ENCODE data around the gene CCDC83.

CCDC83 gene

GRCh38 chr11:85855341-85855656 lies at the start of gene CCDC83:
CCDC83 (plus strand) TSS chr11:85855383; CDS start chr11:85865124, 9,741 bp downstream.
- DNase-seq, result no peak

- DNase-seq, result no peak
Measured at GRCh38 chr11:85805387-85805786, 49.8 kb upstream of the CCDC83 start.

GRCh38 chr11:85806016-85806415 lies 49.2 kb upstream of the CCDC83 start:
- no peak for DNase-seq

- peak; percentile 80 for DNase-seq
Measured at GRCh38 chr11:85806876-85807275, 48.3 kb upstream of the CCDC83 start.

DNA sequence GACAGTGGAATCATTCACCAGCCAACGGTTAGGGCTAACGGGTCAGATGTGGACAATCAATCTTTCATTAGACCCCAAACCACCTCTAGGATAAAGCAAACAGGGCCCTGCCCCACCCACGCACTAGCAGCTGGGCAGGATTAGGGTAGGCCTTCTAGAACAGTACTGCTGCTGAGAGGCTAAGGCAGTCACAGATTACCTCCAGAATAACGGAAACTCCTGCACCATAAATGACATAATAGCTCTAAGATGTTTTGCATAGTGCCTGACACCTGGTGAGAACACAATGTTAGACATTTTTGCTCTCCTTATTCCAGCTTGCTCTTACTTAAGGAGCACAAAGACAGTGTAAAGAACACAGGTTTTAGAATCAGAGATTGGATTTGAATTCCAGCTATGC lies 46.0 kb upstream of the CCDC83 start:
- no peak for DNase-seq

DNA sequence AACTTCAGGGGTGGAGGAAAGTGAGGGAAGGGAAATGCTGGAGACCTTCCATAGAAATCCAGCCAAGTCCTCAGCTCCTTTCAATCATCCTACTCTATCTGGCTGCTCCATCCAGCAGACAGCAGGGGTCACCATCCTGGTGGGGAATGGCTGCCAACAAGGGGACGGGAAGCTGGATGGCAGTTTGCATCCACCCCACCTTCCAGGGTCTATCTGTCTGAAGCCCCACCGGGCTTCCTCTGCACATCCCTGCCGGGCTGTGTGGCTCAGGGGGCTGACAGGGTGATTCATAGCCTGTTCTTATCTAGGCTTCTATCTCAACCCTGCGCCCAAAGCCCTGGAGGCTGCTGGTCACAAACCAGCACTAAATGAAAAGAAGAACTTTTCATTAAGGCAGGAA lies 45.3 kb upstream of the CCDC83 start:
- DNase-seq, result no peak

DNA sequence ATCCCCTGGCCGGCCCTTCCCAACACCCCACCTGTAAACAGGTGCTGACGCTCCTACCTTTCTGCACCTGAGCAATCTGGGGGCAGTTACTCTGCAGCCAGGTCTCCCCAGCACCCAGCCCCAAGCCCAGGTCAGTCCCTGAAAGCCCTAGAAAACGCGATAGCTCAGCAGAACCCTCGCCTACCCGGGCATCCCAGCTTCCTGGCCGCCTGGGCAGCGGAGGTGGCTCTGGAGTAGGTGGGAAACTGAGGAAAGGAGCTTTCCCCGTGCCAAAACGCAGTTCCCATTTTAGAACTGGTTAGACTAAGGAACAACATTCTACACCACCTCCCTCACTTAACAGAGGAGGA lies 44.7 kb upstream of the CCDC83 start:
- DNase-seq, result no peak

DNA sequence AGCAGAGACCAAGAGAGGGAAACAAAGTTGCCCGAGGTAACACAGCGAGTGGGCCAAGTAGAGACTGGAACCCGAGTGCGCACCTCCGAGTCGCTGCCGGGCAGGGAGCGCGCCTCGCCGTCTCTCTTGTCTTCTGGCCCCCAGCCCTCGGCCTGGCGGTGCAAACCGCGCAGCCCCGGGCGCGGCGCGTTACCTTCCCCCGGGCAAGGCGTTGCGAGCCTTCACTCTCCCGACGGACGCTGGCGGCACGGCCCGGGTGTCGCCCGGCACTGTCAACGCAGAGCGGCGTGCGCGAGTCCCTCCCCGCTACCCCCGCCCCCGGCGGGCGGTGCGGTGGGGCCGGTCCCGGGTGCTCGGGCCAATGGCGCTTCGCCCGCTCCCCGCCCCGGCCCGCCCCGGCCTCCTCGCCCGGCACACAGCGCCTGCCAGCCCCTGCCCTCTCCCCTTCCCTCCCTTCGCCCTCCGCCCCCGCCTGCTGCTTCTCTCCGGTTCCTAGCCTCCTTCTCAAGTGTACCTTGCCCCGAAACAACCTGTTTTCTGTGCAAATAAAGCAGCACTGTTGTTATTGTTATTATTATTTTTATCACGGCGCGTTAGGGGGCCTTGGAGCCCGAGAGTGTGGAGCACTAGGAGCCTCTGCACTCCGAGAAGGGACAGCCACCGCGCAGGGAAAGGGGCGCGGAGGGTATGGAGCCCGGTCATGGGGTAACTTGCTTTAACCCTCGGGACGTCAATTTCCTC lies 44.1 kb upstream of the CCDC83 start, which contains the start of gene SYTL2:
TSS of gene SYTL2 (minus strand) at position 271 of the 741 bp plus-strand sequence. CDS start 53,416 bp downstream, outside the sequence.
- peak; percentile 43 for DNase-seq

- no peak for DNase-seq
Measured at GRCh38 chr11:85811624-85812023, 43.6 kb upstream of the CCDC83 start.

- DNase-seq, result peak; percentile 20
Measured at GRCh38 chr11:85813721-85814120, 41.5 kb upstream of the CCDC83 start.

GRCh38 chr11:85815186-85815931 lies 39.8 kb upstream of the CCDC83 start:
- DNase-seq, result no peak

DNA sequence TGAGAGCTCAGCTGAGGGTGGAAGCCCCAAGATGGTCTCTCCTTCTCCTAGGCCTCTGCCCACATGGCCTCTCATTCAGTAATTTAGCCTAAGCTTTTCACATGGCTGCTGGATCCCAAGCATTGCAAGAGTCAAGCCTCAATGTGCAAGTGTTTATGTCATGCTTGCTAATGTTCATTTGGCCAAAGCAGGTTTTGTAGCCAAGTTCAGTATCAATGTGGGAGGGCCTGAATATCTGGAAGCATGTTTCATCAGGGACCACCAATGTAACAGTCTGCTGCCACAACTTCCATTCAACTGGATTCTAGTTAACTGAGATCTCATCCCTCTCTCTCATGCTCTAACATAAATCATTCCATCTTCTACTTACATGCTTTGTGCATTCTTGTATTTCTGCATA lies 35.7 kb upstream of the CCDC83 start:
- no peak for DNase-seq

DNA sequence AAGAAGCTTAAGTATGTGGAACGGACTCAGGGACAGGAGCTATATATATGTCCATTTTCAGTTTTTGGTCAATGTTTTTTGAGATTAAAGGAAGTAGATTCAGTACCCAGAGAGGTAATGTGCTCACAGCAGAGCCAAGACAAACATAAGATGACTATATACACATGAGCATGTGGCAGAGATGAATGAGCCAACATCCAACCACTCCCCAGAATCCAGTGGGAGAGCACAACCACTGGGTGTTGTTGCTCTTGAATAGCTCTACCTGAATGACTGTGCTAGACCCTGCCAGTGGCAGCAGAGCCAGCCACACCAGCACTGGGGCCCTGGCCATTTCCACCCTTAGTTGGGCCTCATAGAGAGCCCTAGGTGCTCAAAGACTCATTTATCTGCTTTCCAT lies 33.5 kb upstream of the CCDC83 start:
- no peak for DNase-seq

DNA sequence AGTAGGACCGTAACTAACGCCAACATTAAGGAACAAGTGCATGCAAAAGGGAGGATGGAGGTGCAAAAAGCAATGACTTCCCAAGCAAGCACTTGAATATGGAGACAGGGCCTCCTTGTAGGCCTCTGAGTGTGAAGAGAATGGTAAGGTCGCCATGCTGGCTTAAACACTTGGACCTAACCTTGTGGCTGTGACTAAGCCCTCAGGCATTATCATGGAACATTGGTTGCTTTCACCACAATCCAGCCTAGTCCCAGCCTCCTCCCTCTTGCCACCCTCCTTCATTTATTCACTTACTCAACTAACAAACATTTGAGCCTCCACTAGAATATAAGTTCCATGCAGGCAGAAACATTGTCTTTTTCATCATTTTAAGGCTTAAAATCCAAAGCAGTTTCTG lies 32.4 kb upstream of the CCDC83 start:
- no peak for DNase-seq

DNA sequence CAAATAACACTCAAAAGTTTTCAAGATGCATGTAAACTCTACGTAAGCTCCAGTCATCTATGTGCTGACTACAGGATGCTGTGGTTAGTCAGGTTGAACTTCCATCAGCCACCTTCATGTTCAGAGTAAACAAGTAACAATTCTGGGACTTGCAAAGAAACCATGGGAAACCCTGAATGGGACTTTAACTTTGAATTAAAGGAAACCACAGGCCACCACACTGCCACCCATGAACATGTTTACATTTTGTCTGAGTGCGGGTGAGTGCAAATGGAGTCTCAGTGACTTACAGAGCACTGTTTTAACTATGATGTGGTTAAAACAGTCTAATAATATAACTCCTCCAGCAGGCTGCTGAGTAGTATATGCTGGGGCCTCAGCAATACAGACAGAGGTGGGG lies 31.4 kb upstream of the CCDC83 start:
- no peak for DNase-seq

GRCh38 chr11:85825616-85826015 lies 29.6 kb upstream of the CCDC83 start:
- no peak for DNase-seq

DNA sequence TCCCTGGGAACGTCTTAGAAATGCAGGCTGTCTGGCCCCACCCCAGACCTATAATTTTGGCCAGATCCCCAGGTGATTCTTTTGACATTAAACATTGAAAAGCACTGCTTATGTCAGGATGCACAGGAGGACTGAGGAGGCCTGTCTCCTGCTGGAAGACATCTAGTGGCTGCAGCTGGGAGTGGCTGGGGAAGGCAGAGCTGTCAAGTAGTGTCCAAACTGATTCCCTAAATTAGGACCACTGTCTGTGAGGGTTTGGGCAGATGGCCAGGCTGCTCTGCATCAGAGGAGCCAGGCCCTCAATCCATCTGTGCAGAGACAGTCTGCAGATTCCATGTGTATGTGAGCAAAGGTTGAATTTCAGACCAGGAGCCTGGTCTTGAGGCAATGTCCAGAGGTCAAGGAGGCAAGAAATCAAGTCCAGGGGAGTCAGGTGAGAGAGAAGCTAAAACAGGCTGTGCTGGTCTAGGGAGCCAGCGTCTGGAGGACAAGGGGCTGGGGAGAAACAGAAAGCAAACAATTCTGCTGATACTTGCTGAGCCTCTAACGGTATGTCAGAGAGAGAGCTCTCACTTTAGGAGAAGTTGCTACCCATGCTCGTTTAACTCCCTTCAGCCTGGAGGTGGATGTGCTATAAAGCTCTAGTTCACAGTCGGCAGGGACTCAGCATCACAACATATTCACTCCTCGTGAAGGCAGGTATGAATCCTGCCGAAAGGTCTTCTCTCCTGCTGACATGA lies 28.9 kb upstream of the CCDC83 start:
- no peak for DNase-seq

DNA sequence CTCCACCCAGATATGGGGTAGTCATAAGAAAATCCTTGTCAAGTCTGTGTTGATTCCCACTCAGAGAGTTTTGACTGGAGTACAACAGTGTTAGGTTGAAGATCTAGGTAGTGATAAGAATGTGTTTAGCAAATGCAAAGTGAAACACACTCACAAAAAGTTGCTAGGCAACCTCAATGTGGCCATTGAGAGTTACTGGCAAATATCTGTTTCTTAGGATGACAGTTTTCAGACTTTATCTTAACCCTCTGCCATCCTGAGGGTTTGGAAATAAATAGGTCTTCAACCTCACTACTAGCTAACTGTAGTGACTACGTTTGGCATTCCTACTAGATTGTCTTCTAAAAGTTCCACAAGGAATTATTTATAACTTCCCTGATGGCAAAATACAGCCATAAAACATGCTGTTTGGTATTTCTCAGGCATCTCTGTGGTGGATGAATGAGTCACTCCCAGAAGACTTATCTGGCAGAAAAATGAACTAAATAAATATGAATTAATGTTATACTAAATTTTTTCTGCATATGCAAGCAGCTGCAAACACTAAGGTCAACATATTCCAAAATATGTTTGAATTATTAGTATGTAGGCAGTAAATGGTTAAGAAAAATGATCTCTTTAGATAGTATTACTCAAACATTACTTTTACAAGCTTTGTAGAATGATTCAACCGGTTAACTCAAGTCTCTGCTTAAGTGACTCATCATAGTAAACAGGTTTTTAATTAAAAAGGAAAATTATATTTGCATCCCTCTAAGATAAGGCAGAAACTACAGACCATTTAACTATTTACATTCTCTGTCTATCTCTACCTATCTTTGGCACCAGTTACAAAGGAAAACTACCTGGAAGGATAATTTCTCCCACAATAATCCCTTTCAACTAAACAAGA lies 27.2 kb upstream of the CCDC83 start:
- DNase-seq, result peak; percentile 35

DNA sequence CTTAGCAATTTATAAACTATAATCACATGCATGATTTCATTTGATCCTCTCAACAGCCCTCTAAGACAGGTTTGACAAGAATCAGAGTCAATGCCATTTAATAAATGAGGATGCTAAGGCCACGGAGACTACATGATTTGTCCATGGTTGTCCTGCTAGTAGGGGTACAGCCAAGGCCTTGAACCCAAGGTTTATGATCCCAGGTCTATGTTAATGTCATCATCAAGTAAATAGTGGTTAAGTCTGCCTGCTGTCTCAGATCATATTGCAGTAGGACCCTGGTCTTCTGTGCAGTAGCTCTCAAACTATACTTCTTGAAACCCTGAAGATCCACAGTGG lies 26.6 kb upstream of the CCDC83 start:
- no peak for DNase-seq

DNA sequence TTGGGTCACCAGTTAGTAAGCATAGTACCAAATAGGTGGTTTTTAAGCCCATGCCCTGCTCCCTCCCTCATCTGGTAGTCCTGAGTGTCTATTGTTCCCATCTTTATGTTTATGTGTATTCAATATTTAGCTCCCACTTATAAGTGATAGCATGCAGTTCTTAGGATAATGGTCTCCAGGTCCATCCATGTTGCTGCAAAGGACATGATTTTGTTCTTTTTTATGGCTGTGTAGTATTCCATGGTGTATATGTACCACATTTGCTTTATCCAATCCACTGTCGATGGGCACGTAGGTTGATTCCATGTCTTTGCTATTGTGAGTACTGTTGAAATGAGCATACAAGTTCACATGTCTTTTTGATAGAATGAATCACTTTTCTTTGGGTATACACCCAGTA lies 26.0 kb upstream of the CCDC83 start:
- no peak for DNase-seq

GRCh38 chr11:85831050-85831449 lies 24.1 kb upstream of the CCDC83 start:
- DNase-seq, result no peak

GRCh38 chr11:85835263-85835662 lies 19.9 kb upstream of the CCDC83 start:
- DNase-seq, result no peak

DNA sequence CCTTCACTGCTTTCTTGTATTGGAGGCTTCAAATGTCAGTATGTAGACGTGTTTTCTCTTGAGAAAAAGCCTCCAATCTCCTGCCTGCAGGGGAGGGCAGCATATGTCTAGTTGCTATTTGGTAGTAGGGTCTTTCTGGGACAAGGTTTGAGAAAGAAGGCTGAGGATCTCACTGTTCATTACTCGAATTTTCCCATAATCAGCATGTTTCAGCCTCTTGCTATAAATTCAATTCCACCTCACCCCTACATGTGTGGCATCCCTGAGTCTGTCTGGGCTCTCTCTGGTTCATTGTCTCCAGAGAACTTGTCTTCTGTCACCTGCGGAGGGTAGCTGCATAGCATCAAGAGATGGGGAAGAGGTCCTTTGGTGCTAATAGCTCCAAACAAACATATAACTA lies 19.5 kb upstream of the CCDC83 start:
- DNase-seq, result no peak

Data from DMS79 treated with DMSO at 0.1 percent for 48 hours (cell line).